GM12874 (cell line): ENCODE measurements around the gene KCNQ1.

Source experiments
- TF ChIP-seq, protein P1 (sequence below): IDR thresholded peaks from 2 replicates; pipeline ENCODE4 v1.5.1; 2011; ENCODE audit warnings: low read depth, mild to moderate bottlenecking, control low read depth, low read length, moderate library complexity; ENCODE audit not compliant: insufficient read depth

KCNQ1 gene

DNA sequence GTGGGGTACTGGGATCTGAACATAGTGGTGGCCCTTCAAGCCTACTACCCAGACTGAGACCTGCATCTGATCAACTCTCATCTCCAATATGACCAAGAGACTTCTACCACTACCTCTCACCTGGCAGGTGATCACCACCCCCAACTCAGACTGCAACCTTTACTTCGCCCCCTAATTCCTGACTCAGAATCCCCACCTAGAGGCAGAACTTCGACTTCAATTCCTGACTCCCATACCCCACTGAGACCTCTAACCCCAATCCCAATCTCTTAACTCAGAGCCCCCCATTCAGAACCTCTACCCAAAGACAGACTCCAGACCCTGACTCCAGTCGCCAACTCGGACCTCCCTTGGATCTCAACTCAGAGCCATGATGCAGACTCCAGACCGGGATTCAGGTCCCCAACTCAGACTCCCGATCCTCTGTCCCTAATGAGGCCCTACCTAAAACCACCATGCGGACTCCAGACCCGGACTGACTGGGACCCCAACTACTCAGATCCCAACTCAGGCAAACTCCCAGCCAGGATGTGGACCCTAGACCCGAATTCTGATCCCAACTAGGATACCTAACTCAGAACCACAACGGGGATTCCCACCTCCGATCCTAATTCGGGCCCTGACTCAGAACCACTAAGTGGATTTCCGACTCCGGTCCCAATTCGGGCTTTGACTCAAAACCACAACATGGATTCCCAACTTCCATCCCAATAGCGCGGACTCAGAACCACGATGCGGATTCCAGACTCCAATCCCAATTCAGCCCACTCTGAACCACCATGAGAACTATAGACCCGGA is 253.8 kb downstream of the KCNQ1 start:
- TF ChIP-seq, protein P1, sequence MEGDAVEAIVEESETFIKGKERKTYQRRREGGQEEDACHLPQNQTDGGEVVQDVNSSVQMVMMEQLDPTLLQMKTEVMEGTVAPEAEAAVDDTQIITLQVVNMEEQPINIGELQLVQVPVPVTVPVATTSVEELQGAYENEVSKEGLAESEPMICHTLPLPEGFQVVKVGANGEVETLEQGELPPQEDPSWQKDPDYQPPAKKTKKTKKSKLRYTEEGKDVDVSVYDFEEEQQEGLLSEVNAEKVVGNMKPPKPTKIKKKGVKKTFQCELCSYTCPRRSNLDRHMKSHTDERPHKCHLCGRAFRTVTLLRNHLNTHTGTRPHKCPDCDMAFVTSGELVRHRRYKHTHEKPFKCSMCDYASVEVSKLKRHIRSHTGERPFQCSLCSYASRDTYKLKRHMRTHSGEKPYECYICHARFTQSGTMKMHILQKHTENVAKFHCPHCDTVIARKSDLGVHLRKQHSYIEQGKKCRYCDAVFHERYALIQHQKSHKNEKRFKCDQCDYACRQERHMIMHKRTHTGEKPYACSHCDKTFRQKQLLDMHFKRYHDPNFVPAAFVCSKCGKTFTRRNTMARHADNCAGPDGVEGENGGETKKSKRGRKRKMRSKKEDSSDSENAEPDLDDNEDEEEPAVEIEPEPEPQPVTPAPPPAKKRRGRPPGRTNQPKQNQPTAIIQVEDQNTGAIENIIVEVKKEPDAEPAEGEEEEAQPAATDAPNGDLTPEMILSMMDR, result no peak

DNA sequence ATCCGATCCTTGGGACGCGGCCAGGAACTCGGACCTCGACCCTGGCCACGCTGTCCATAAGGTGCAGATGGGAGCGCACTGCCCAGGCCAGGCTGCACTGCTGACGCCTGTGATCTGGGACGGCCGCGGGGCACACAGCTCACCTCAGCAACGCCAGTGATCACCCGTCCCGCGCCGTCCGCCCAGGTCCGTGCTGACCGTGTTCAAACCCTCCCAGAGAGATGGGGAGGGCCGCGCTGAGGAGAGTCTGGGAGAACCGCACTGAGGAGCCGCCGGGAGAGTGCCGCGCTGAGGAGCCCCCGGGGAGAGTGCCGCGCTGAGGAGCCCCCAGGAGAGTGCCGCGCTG is 254.3 kb downstream of the KCNQ1 start:
- TF ChIP-seq, protein P1, result no peak

DNA sequence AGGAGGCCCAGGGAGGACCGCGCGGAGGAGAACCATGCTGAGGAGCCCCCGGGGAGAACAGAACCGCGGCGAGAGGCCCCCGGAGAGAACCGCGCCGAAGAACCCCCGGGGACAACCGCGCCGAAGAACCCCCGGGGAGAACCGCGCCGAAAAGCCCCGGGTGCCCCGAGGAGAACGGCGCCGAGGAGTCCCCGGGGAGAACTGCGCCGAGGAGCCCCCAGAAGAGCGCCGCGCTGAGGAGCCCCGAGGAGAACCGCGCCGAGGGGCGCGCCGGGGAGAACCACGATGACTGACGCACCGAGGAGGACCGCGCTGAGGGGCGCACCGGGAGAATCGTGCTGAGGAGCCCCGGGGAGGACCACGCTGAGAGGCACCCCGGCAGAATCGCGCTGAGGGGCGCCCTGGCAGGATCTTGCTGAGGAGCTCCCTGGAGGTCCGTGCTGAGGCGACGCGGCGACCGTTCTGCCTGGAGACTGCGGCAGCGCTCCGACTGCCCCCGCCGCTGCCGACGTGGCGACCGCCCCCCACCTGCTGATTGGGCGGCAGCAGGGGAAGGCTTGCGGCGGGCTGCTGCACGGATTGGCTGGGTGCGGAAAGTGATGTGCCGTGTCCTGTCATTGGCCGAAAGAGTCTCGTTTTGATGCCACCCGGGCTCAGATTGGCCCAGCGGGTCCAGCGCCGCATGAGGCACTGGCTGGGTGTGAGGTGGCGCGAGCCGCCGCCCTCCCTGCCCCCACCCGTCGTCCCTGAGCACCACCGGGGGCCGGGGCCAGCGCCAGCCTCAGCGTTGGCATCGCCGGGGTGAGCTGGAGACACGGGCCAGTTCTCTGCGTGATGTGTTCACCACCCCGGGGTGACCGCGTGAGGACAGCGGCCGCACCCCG is 255.0 kb downstream of the KCNQ1 start, which contains the start of gene KCNQ1OT1:
KCNQ1OT1 (minus strand) TSS at position 464 of the 884 bp plus-strand sequence.
- TF ChIP-seq, protein P1, result no peak

DNA sequence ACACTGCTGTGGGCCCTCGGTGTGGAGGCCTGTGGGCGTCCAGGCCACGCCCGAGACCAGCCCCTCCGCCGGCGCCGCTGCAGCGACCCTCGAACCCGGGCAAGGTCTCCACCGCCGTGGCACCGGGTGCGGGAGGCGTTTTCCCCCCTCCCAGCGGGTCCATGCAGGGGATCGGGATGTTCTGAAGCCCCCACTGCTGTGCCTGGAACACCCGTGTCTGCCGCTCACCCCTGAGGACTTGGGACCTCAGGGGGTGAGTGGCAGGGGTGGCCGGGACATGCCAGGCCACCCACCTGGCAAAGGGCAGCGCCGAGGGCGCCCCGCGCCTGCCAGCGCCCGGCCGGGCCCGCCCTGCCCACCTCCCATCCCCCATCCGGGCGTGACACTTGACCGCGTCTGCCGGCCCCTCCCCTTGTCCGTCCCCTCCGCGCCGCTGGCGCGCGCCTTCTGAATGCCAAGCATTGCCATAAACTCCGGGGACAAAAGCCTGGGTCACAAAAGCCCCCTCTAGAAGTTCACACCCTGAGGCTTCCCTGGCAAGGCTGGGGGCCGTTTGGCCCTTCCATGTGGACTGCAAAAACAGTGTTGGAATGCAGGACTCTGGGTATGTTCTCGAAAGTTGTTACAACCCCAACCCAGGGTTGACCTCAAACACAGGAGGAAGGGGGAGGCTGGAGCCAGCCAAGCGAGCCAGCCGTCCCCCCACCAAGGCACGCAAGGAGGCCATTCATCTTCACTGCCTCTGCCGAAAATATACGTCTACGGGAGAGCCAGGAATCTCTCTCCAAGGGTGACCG is 255.8 kb downstream of the KCNQ1 start:
- TF ChIP-seq, protein P1, result no peak

DNA sequence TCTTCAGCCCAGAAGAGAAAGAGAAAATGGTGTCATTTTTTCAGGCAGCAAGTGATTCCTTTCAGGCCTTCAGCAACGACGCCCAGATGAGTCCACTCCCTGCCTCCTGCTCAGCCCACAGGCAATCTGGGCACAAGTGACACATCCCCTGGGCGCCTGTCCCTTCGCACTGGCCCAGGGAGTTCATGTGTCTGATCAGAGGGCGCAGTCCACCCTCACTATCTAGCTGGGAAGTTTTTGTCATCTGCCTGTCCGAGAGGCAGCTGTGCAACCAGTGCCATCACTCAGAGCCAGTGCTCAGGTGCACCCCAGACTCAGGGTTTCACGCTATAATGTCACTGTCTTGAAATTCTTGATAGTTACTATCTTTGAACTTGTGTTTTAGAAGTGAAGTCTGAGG is 256.4 kb downstream of the KCNQ1 start:
- TF ChIP-seq, protein P1, result no peak

DNA sequence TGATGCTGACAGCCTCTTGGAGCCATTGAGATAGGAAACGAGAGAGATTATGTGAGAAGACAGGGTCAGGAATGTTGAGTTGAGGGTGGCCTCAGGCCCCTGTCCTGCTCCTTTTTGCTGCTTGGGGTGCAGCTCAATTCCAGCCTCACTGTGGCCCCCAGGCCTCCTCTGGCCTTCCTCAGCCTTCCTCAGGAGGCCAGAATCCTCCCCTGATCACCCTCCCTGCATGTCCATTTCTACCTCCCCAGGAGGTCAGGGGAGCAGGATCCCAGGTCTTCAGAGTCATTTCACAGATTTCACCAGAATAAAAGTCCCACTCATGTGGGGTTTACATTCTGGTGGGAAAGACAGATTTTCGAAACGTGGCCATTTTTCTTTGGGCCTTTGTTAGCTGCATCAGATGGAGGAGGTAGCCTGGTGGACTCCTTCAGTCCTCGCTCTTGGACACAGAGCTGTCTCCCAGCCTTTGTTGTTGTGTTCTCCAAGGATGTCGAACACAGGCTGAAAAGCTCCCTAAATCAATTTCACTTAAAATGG is 257.2 kb downstream of the KCNQ1 start:
- TF ChIP-seq, protein P1, result no peak
